Measurements from ENCODE around the gene IL4I1.

The IL4I1 gene

GRCh38 chr19:49849433-49850220 is 47.1 kb downstream of the IL4I1 start:
- DNase-seq (ENCODE audit: low spot score) = no peak
- TF ChIP-seq CTCF (IDR thresholded peaks at IDR 0.05; ENCODE audit: extremely low read depth, missing control alignments) = no peak

GRCh38 chr19:49848938-49849337 is 47.7 kb downstream of the IL4I1 start:
- no peak for DNase-seq (ENCODE audit: low spot score)
- TF ChIP-seq CTCF (IDR thresholded peaks at IDR 0.05; ENCODE audit: extremely low read depth, missing control alignments) = no peak

- no peak for DNase-seq (ENCODE audit: low spot score)
- TF ChIP-seq CTCF (IDR thresholded peaks at IDR 0.05; ENCODE audit: extremely low read depth, missing control alignments) = no peak
Measured at GRCh38 chr19:49847731-49848696, 48.7 kb downstream of the IL4I1 start.

- no peak for TF ChIP-seq CTCF (IDR thresholded peaks at IDR 0.05; ENCODE audit: extremely low read depth, missing control alignments)
- DNase-seq (ENCODE audit: low spot score) = no peak
Measured at GRCh38 chr19:49846408-49846807, 50.3 kb downstream of the IL4I1 start.

GRCh38 chr19:49845414-49845813 is 51.3 kb downstream of the IL4I1 start:
- TF ChIP-seq CTCF (IDR thresholded peaks at IDR 0.05; ENCODE audit: extremely low read depth, missing control alignments) = no peak
- DNase-seq (ENCODE audit: low spot score) = no peak

GRCh38 chr19:49844138-49845095 is 52.3 kb downstream of the IL4I1 start:
- DNase-seq (ENCODE audit: low spot score) = no peak
- TF ChIP-seq CTCF (IDR thresholded peaks at IDR 0.05; ENCODE audit: extremely low read depth, missing control alignments) = no peak
